ENCODE data around the gene ZBED3.

GRCh38 chr5:77102549-77102948, 15.5 kb upstream of the ZBED3 start:
- no peak for TF ChIP-seq FOS (IDR thresholded peaks at IDR 0.05; ENCODE audit: low read depth, low read length)
- no peak for TF ChIP-seq CTCF (conservative IDR thresholded peaks at IDR 0.05; ENCODE audit: low read depth, low read length)
- no peak for TF ChIP-seq POLR2A (IDR thresholded peaks at IDR 0.05; ENCODE audit: low read depth, low read length)
- no peak for TF ChIP-seq RFX5 (IDR thresholded peaks at IDR 0.05; ENCODE audit: low read depth, low read length)
- TF ChIP-seq, protein P1, sequence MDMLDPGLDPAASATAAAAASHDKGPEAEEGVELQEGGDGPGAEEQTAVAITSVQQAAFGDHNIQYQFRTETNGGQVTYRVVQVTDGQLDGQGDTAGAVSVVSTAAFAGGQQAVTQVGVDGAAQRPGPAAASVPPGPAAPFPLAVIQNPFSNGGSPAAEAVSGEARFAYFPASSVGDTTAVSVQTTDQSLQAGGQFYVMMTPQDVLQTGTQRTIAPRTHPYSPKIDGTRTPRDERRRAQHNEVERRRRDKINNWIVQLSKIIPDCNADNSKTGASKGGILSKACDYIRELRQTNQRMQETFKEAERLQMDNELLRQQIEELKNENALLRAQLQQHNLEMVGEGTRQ (IDR thresholded peaks at IDR 0.05; ENCODE audit: low read depth, low read length) = no peak
- TF ChIP-seq ELK1 (IDR thresholded peaks at IDR 0.05; ENCODE audit: borderline replicate concordance, low read depth, low read length) = no peak
- TF ChIP-seq SMC3 (IDR thresholded peaks at IDR 0.05; ENCODE audit: low read depth, low read length) = no peak
- no peak for TF ChIP-seq CEBPB (IDR thresholded peaks at IDR 0.05; ENCODE audit: low read depth, low read length)
- no peak for TF ChIP-seq BHLHE40 (IDR thresholded peaks at IDR 0.05; ENCODE audit: low read depth, low read length)
- no peak for TF ChIP-seq CHD1 (IDR thresholded peaks at IDR 0.05; ENCODE audit: low read depth, low read length)
- TF ChIP-seq MXI1 (IDR thresholded peaks at IDR 0.05; ENCODE audit: borderline replicate concordance, low read depth, low read length) = no peak
- no peak for TF ChIP-seq NFE2L2 (IDR thresholded peaks at IDR 0.05; ENCODE audit: low read depth, low read length)
- TF ChIP-seq RAD21 (IDR thresholded peaks at IDR 0.05; ENCODE audit: low read length) = no peak
- no peak for TF ChIP-seq MAZ (IDR thresholded peaks at IDR 0.05; ENCODE audit: borderline replicate concordance, low read depth, low read length)
